PC-9 (cell line): Measurements from ENCODE around the gene LMBR1.

Source experiments
- CTCF ChIP-seq: fragments of 200-600 bp; sonication (generic); conservative IDR thresholded peaks from 2 replicates; pipeline ENCODE4 v1.6.1; 2017; ENCODE audit warnings: mixed run types, antibody characterized with exemption, mild to moderate bottlenecking, moderate library complexity
- EZH2 ChIP-seq: fragments of 200-600 bp; sonication (generic); IDR thresholded peaks from 2 replicates; pipeline ENCODE4 v1.8.0; 2017; ENCODE audit warnings: antibody characterized with exemption, low read depth

DNA sequence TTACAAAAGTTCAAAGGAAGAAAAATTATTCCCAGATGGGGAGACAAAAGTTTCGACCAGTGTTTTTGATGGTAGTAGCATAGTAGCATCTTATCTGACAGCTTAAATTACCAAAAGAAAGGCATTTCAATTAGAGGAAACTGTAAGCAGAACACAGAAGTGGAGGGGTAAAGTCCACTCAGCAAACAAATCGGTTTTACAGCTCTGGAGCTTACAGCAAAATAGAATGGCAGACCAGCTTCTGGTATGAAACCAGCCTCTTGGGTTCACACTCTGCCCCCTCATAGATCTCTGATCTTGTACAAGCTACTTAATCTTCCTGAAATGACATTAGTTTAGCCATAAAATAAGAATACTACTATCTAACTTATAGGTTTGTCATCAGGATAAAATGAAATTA is 133.8 kb downstream of the LMBR1 start:
- TF ChIP-seq CTCF = no peak
- TF ChIP-seq EZH2 = no peak
